ENCODE results near the gene ULK4.

ULK4 gene

DNA sequence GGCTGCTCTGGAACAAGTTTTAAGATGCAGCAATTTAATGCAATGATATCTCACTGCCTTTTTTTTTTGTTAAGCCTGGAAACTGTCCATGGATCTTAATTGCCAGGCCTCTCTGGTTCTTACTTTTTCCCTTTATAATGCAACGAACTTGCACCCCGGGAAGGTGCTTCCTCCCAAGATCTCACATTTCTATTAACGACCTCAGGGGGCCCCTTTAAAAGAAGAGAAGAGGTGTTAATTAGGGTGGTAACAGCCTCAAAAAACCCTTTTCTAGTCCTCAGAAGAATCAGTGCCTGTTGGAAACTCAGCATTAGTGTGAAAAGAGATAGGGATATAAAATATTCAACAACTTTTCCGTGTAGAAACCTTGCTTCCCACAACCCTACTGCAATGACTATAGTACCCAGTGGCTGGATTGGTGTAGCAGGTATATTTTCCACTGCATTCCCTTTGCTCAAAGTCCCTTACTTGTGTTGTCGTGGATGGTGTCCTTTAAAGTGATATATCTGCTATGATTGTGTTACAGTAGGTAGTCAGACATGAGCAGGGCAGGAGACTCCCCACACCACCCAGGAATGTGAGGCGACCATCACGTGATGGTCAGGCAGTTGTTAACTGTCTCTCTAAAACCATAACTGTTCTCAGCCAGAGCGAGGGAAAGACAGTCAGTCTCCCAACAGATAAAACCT, 640.8 kb downstream of the ULK4 start:
- Histone ChIP-seq H3K27me3 (ENCODE audit: insufficient read depth, poor library complexity, severe bottlenecking) (no peaks in the 10 kb centered on the region), H3K27ac (ENCODE audit: poor library complexity, severe bottlenecking) (no peak overlapping the region), H3K9me3 (ENCODE audit: severe bottlenecking) (no peaks in the 10 kb centered on the region), H3K36me3 (ENCODE audit: low read depth) (no peaks in the 10 kb centered on the region), H3K4me3 (ENCODE audit: severe bottlenecking) (no peak overlapping the region), H3K4me1 (ENCODE audit: insufficient read depth, poor library complexity, severe bottlenecking) (no peaks in the 10 kb centered on the region)
- TF ChIP-seq, protein P1, sequence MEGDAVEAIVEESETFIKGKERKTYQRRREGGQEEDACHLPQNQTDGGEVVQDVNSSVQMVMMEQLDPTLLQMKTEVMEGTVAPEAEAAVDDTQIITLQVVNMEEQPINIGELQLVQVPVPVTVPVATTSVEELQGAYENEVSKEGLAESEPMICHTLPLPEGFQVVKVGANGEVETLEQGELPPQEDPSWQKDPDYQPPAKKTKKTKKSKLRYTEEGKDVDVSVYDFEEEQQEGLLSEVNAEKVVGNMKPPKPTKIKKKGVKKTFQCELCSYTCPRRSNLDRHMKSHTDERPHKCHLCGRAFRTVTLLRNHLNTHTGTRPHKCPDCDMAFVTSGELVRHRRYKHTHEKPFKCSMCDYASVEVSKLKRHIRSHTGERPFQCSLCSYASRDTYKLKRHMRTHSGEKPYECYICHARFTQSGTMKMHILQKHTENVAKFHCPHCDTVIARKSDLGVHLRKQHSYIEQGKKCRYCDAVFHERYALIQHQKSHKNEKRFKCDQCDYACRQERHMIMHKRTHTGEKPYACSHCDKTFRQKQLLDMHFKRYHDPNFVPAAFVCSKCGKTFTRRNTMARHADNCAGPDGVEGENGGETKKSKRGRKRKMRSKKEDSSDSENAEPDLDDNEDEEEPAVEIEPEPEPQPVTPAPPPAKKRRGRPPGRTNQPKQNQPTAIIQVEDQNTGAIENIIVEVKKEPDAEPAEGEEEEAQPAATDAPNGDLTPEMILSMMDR (IDR thresholded peaks at IDR 0.05; ENCODE audit: poor library complexity, severe bottlenecking), result no peak
- ATAC-seq (ENCODE audit: low read depth), result no peak
- DNase-seq (ENCODE audit: low spot score), result no peak

DNA sequence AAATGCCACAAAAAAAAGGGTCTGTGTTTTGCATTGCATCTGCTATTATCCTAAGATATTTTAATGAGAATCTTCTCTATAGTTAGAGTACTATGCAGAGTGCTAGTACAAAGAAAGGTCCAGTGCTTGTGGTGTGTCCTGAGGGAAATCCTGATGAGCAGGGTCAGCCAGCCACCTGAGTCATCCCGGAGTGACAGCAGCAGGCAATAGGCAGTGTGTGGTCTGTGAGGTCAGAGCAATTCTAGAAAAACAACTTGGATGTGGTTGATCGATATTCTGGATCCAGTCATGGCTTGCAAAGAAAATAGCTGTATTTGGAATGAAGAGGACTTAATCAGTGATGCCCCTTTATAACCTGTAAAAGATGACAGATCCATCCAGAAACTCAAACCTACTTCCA, 643.4 kb downstream of the ULK4 start:
- H3K27me3 ChIP-seq (ENCODE audit: insufficient read depth, poor library complexity, severe bottlenecking), result no peaks in the 10 kb centered on the region
- DNase-seq (ENCODE audit: low spot score) (no peak), ATAC-seq (ENCODE audit: low read depth) (no peak)
- H3K4me3 ChIP-seq (ENCODE audit: severe bottlenecking), result no peak overlapping the region
- H3K27ac ChIP-seq (ENCODE audit: poor library complexity, severe bottlenecking), result no peak overlapping the region
- TF ChIP-seq, protein P1 (IDR thresholded peaks at IDR 0.05; ENCODE audit: poor library complexity, severe bottlenecking), result no peak
- no peaks in the 10 kb centered on the region for H3K9me3 ChIP-seq (ENCODE audit: severe bottlenecking)
- no peaks in the 10 kb centered on the region for H3K36me3 ChIP-seq (ENCODE audit: low read depth)
- no peaks in the 10 kb centered on the region for H3K4me1 ChIP-seq (ENCODE audit: insufficient read depth, poor library complexity, severe bottlenecking)

DNA sequence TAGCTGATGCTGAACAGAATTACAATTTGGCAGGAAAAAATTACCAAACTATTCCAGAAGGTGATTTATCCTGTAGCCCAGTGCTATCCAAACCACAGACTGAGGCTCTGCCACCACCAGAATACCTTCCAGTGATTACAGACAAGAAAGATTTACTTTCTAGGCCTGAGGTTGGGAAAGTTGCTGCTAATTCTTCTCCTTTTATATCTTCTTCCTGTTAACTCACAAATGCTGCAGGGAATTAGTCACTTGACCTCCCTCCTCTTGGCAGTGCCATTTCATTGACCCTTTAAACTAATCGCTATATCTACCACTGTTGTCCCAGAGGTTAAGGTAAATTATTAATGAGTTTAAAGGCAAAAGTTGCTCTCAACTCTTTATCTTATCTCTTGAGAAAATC, 644.2 kb downstream of the ULK4 start:
- ATAC-seq (ENCODE audit: low read depth) (peak; percentile 62), DNase-seq (ENCODE audit: low spot score) (no peak)
- Histone ChIP-seq H3K9me3 (ENCODE audit: severe bottlenecking) (no peaks in the 10 kb centered on the region), H3K27me3 (ENCODE audit: insufficient read depth, poor library complexity, severe bottlenecking) (no peaks in the 10 kb centered on the region), H3K27ac (ENCODE audit: poor library complexity, severe bottlenecking) (no peak overlapping the region), H3K4me3 (ENCODE audit: severe bottlenecking) (no peak overlapping the region), H3K4me1 (ENCODE audit: insufficient read depth, poor library complexity, severe bottlenecking) (no peaks in the 10 kb centered on the region), H3K36me3 (ENCODE audit: low read depth) (no peaks in the 10 kb centered on the region)
- TF ChIP-seq, protein P1 (IDR thresholded peaks at IDR 0.05; ENCODE audit: poor library complexity, severe bottlenecking), result no peak

DNA sequence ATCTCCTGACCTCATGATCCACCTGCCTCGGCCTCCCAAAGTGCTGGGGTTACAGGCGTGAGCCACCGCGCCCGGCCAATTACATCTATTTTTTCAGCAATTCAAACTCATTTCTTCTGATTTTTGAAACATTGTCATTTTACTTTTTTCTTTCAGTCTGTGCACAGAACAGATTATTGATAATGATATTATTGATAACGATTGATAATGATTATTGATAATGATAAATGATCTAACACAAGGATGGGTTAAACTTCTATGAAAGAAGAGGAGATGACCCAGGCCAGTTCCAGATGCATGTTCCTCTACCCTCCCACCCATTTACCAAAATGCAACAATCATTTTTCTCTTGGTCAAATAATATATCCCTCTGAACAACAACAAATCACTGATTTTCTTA, 644.6 kb downstream of the ULK4 start:
- no peak overlapping the region for H3K27ac ChIP-seq (ENCODE audit: poor library complexity, severe bottlenecking)
- DNase-seq (ENCODE audit: low spot score) (no peak), ATAC-seq (ENCODE audit: low read depth) (no peak)
- H3K36me3 ChIP-seq (ENCODE audit: low read depth), result no peaks in the 10 kb centered on the region
- no peaks in the 10 kb centered on the region for H3K4me1 ChIP-seq (ENCODE audit: insufficient read depth, poor library complexity, severe bottlenecking)
- no peaks in the 10 kb centered on the region for H3K9me3 ChIP-seq (ENCODE audit: severe bottlenecking)
- H3K4me3 ChIP-seq (ENCODE audit: severe bottlenecking), result no peak overlapping the region
- TF ChIP-seq, protein P1 (IDR thresholded peaks at IDR 0.05; ENCODE audit: poor library complexity, severe bottlenecking), result no peak
- no peaks in the 10 kb centered on the region for H3K27me3 ChIP-seq (ENCODE audit: insufficient read depth, poor library complexity, severe bottlenecking)

DNA sequence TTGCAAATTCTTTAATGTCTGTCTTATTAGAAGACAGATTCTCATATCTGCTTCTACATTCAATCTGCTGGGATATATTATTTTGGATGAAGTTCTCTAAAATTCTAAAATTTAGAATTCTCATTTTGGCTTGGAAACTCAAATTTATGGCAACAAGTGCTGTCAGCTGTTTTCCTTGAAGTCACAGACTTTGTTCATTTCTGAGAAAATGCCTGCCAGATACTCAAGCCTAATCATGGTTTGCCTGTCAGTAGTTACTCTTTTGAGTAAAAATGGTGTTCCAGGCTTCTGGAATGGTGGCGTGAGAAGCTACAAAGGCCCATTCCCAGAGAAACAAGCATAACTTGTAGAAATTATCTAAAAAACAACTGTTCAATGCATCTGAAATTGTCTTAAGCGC, 646.8 kb downstream of the ULK4 start:
- no peak overlapping the region for H3K27ac ChIP-seq (ENCODE audit: poor library complexity, severe bottlenecking)
- H3K9me3 ChIP-seq (ENCODE audit: severe bottlenecking), result no peaks in the 10 kb centered on the region
- no peaks in the 10 kb centered on the region for H3K36me3 ChIP-seq (ENCODE audit: low read depth)
- no peak overlapping the region for H3K4me3 ChIP-seq (ENCODE audit: severe bottlenecking)
- DNase-seq (ENCODE audit: low spot score) (no peak), ATAC-seq (ENCODE audit: low read depth) (no peak)
- H3K27me3 ChIP-seq (ENCODE audit: insufficient read depth, poor library complexity, severe bottlenecking), result no peaks in the 10 kb centered on the region
- TF ChIP-seq, protein P1 (IDR thresholded peaks at IDR 0.05; ENCODE audit: poor library complexity, severe bottlenecking), result no peak
- H3K4me1 ChIP-seq (ENCODE audit: insufficient read depth, poor library complexity, severe bottlenecking), result no peaks in the 10 kb centered on the region
